ENCODE data around the gene AGAP9. TPM values are rescaled to one million over a fixed set of nuclear protein-coding genes. Genes with fewer than 3 reads are reported as not detected.
A peak's percentile ranks its signal among the peaks of the same experiment; 100 is the strongest.
"Not testable (repeated sequence)": the region's sequence is repeated elsewhere in the genome, so short reads cannot be mapped to it uniquely, and the experiment has no call there.

Gene AGAP9
- total and polyA plus RNA-seq, 7 donors, result 0.82 to 2.7 (median 1.7) TPM

DNA sequence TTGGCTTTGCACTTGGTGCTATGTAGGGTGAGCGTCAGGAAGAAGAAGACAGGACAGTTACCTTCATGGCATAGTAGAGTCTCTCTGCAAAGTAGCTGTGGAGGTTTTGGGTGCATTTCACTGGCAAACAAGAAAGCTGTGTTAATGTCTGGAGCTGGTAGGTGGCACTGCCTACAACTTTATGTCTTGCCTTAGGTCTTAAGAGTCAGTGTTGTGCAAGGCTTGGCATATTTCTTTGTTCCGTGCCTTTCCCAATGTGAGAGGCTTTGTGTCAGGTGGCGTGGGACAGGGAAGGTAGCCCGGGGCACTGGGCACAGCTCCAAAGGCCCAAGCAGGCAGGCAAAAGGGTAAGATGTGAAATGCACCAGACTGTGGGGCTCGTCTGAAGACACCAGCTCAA, 51.4 kb downstream of the AGAP9 start:
- H3K4me1 ChIP-seq; H3K27ac ChIP-seq; H3K27me3 ChIP-seq (ENCODE audit: insufficient read depth in 3 of 3, low read length in 2 of 3); H3K9me3 ChIP-seq; H3K36me3 ChIP-seq (ENCODE audit: insufficient read depth in 1 of 2, low read depth in 1 of 2); intact Hi-C loops (cut with DNase I); H3K4me3 ChIP-seq; DNase-seq; ATAC-seq: not testable (repeated sequence)
- WGBS, 3 donors, result no CpG with 5 or more reads among the region's 5 CpGs

DNA sequence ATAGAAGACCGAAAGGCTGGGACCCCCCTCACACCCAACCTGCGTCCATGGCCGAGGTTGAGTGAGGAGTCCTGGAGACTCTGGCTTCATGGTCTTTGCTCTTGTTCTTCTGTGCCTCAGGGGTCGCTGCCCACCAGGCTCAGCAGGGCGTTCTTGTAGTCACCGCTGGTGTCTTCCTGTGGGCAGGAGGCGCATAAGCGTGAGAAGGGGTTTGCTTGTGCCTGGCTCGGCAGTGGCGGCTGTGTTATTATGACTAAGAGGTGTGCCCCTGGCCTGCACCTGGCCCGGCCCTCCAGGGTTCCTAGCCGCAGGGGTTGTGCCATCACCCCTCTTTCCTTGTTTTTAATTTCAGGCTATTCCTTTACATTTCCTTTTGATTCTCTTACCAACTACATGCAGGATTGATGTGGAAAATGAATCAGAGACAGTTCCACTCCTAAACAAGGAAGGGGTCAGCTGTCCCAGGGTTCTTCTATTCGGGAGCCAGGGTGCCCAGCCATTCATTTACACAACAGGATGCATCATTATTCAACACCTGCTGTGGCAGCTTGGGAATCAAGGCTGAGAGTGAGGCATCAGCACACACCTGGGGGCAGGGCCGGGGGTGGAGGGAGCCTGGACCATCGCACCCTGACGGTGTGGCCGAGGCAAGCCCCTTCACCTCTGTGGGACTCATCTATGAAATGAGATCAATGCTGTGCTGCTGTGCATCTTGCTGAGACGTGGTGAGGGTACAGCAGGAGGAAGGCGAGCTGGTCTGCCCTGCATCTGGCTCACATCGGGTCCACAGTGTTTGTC, 54.5 kb downstream of the AGAP9 start:
- DNase-seq; ATAC-seq; H3K27me3 ChIP-seq (ENCODE audit: insufficient read depth in 3 of 3, low read length in 2 of 3); H3K36me3 ChIP-seq (ENCODE audit: insufficient read depth in 1 of 2, low read depth in 1 of 2); H3K4me1 ChIP-seq; H3K27ac ChIP-seq; intact Hi-C loops (cut with DNase I); H3K9me3 ChIP-seq; H3K4me3 ChIP-seq: not testable (repeated sequence)
- WGBS, 3 donors, result 89 to 90% (median 90%) methylated on average over 11 to 15 of the region's 20 CpGs

DNA sequence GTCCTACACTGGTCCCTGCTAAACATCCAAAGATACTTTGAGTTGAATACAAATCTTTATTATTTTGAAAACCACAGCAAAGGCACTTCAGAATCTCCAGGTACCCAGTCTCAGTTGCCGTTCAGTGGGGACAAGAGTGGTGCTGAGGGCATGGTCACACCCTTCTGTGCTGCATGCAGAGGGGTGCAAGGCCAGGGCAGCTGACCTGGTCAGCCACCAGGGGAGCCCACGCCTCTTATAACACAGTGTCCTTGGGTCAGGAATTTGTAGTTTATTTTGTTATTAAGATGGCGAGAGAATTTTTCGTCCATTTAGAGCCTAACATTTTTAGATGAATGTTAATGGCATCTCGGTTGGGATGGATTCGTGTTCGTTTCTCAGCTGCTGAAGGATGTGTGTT, 55.5 kb downstream of the AGAP9 start:
- ATAC-seq, result not testable (repeated sequence)

DNA sequence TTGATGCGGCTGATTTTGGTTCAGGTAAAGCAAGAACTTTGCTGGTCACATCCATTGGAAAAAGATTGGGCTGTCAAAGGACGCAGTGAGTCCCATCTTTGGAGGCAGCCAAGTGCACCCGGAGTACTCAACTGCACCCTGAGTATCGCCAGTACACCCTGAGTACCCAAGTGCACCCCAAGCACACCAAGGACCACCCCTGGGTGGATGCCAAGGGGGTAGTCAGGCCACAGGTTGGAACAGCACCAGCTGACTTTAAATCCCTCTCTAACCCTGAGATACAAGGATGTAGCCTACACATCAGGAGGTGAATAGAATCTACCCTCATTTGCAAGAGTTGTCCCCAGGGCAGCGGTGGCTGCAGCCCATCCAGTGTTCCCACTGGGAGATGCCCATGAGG, 56.0 kb downstream of the AGAP9 start:
- DNase-seq; H3K9me3 ChIP-seq; intact Hi-C loops (cut with DNase I); H3K27me3 ChIP-seq (ENCODE audit: insufficient read depth in 3 of 3, low read length in 2 of 3); H3K27ac ChIP-seq; H3K36me3 ChIP-seq (ENCODE audit: insufficient read depth in 1 of 2, low read depth in 1 of 2); H3K4me1 ChIP-seq; ATAC-seq; H3K4me3 ChIP-seq: not testable (repeated sequence)
- WGBS, 3 donors, result 89 to 100% (median 96%) methylated on average over 1 to 5 of the region's 5 CpGs

More for the DNA sequence above, 55.5 kb downstream of the AGAP9 start:
- intact Hi-C loops (cut with DNase I); H3K4me1 ChIP-seq; DNase-seq; H3K9me3 ChIP-seq; H3K36me3 ChIP-seq (ENCODE audit: insufficient read depth in 1 of 2, low read depth in 1 of 2); H3K27me3 ChIP-seq (ENCODE audit: insufficient read depth in 3 of 3, low read length in 2 of 3); H3K4me3 ChIP-seq; H3K27ac ChIP-seq: not testable (repeated sequence)
- WGBS, 3 donors, result 87 to 90% (median 87%) methylated on average over 3 to 5 of the region's 7 CpGs

DNA sequence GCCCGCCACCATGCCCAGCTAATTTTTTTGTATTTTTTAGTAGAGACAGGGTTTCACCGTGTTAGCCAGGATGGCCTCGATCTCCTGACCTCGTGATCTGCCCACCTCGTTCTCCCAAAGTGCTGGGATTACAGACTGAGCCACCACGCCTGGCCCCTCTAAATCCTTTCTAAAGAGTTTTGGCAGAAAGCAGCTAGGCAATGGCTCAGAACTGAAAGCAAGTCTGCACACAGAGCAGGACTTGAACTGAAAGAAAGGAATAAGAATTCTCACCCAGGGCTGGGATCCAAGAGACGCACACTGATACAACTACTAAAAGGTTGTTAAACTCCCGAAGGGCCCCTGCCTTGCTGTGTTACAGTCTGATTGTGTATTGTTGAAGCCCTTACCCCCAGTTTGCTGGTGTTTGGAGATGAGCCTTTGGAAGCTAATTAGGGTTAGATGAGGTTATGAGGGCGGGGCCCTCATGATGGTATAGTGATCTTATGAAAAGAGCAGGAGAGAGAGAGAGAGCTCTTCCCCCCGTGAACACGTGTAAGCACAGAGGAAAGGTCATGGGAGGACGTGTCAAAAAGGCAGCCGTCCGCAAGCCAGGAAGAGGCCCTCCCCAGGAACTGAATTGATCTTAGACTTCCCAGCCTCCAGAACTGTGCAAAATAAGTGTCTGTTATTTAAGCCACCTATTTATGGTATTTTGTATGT, 58.1 kb downstream of the AGAP9 start:
- H3K4me1 ChIP-seq; intact Hi-C loops (cut with DNase I); DNase-seq; H3K27me3 ChIP-seq (ENCODE audit: insufficient read depth in 3 of 3, low read length in 2 of 3); ATAC-seq; H3K9me3 ChIP-seq; H3K36me3 ChIP-seq (ENCODE audit: insufficient read depth in 1 of 2, low read depth in 1 of 2); H3K4me3 ChIP-seq; H3K27ac ChIP-seq: not testable (repeated sequence)
- WGBS, 3 donors, result 60 to 71% (median 65%) methylated on average over 11 to 14 of the region's 14 CpGs

DNA sequence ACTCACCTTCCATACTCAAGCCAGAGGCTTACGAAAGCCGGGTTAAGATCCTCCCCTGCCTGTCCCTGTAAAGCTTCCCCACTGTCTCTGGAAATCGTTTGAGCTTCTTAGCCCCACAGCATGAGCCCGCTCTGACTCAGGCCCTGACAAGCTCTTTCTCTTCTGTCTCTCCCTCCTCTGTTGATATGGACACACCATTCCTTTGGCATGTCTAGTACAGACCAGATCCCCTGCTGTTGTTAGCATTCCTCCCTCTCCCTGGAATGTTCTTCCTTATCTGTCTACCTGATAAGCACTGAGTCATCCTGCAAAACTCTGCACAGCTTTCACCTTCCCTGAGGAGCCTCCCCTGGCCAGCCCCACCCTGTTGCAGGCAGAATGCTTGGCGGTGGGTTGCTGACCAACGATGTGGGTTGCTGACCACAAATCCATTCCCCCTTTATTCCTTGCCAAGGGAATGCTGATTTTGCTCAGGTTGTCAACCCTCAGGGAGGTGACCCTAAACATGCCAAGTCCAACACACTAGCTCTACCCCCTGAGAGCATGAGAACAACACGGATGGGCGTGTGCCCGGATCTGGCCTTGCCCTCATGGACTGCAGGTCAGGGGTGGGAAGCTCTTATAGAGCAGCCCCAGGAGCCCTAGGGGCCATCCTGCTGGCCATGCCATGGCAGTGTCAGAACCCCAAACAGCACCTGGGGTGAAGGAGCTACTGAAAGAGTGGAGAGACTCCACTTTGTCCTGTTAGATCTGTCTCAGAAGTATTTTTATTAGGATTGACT, 60.7 kb downstream of the AGAP9 start:
- H3K4me1 ChIP-seq; DNase-seq; H3K4me3 ChIP-seq; H3K27ac ChIP-seq; H3K9me3 ChIP-seq; ATAC-seq; H3K27me3 ChIP-seq (ENCODE audit: insufficient read depth in 3 of 3, low read length in 2 of 3); H3K36me3 ChIP-seq (ENCODE audit: insufficient read depth in 1 of 2, low read depth in 1 of 2); intact Hi-C loops (cut with DNase I): not testable (repeated sequence)
- WGBS, 3 donors, result 96% methylated on average over 3 of the region's 9 CpGs; no CpG with 5 or more reads in 2 of the 3 donors

DNA sequence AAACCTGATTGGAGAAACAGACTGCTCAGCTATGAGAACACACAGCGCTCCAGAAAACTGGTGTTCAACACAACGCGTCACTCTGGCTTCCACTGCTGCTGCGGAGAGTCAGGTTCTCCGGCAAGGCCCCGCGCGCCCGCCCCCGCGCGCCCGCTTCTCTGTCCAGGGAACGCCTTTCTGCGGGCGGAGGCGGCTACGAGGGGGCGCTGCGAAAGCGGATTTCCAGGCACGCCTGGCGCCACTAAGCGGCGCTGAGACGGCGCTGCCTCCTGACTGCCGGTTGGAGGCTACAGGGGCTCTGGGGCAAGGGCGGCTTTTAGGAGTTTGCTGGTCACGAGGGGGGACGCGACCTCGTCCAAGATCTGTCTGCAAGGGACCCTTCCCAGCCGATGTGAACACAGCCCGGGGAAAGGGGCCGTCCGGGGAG, 62.2 kb downstream of the AGAP9 start:
- peak; percentile 79 to 93 (median 82) for ATAC-seq
- DNase-seq, result peak; percentile 37 to 73
- 2 to 3% (median 2%) methylated on average over 14 to 28 of the region's 37 CpGs for WGBS, 3 donors

More for the DNA sequence above, 62.2 kb downstream of the AGAP9 start:
- H3K9me3 ChIP-seq; H3K4me1 ChIP-seq; H3K27me3 ChIP-seq (ENCODE audit: insufficient read depth in 3 of 3, low read length in 2 of 3); intact Hi-C loops (cut with DNase I); H3K36me3 ChIP-seq (ENCODE audit: insufficient read depth in 1 of 2, low read depth in 1 of 2); H3K27ac ChIP-seq: not testable (repeated sequence)
- H3K4me3 ChIP-seq, result peak overlapping the region; percentile 38

Data from psoas muscle (tissue), 8 donors.